GM13976 (cell line): Measurements from ENCODE around the gene ELL.
"Not testable (repeated sequence)": the region's sequence is repeated elsewhere in the genome, so short reads cannot be mapped to it uniquely, and the experiment has no call there.

ENCODE experiments used
- DNase-seq: peaks from one replicate; pipeline ENCODE4 v3.0.0; 2012; ENCODE audit warnings: low spot score
- CTCF ChIP-seq: IDR thresholded peaks from 2 replicates; pipeline ENCODE4 v1.5.1; 2012; ENCODE audit warnings: borderline replicate concordance, mild to moderate bottlenecking; ENCODE audit not compliant: insufficient read depth; ENCODE audit errors: extremely low read depth, missing control alignments, control extremely low read depth
- in situ Hi-C: fragments of 300-500 bp; cut with MboI; formaldehyde crosslinking; loops from one replicate; pipeline ENCODE4 v1.12.0; 2022; ENCODE audit warnings: low sequenced_read_pairs, mixed read lengths, inconsistent platforms; ENCODE audit not compliant: unreplicated experiment

Gene ELL

GRCh38 chr19:18541258-18541991 lies 19.6 kb upstream of the ELL start:
- in situ Hi-C loops: no loop called here
- no peak for DNase-seq
- TF ChIP-seq CTCF: no peak

GRCh38 chr19:18540200-18540599 lies 18.3 kb upstream of the ELL start:
- DNase-seq, in situ Hi-C loops: not testable (repeated sequence)

GRCh38 chr19:18539372-18539771 lies 17.5 kb upstream of the ELL start:
- in situ Hi-C loops: no loop called here
- no peak for DNase-seq
- no peak for TF ChIP-seq CTCF

- TF ChIP-seq CTCF: no peak
- no peak for DNase-seq
- in situ Hi-C loops: no loop called here
Measured at GRCh38 chr19:18538115-18538514, 16.2 kb upstream of the ELL start.

GRCh38 chr19:18537431-18537830 lies 15.6 kb upstream of the ELL start:
- TF ChIP-seq CTCF: no peak
- no peak for DNase-seq
- in situ Hi-C loops: no loop called here

GRCh38 chr19:18536475-18536874 lies 14.6 kb upstream of the ELL start:
- in situ Hi-C loops: no loop called here
- DNase-seq: no peak
- no peak for TF ChIP-seq CTCF

GRCh38 chr19:18533058-18533457 lies 11.2 kb upstream of the ELL start:
- DNase-seq: no peak
- no peak for TF ChIP-seq CTCF
- in situ Hi-C loops: no loop called here
